Measurements from ENCODE around the gene ANKS1A.

The ANKS1A gene

DNA sequence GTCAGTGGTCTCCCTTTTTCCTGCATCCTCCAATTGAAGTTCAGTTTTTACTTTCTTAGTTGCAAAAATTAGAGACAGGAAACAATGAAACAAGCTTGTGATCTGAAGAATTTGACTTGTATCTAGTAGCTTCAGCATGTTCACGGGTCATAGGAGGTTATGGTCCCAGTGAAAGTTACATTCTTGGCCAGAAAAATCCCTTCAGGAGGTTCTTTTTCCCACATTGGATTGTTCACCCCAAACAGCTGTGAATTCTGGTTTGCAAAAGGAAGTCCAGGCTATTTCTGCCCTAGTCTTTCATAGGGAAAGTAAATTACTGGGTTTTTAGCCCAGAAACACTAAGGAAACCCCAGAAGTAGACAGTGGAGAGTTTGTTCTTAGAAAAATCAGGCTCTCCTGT is 8.1 kb downstream of the ANKS1A start:
- ChIA-PET CTCF (interaction anchor here (0.5 to 0.8 kb wide), 5 partner anchors 9 to 180 kb away, joined by 3 to 7 read pairs (median 3); partner anchors contain the start of gene TAF11), POLR2A (interaction anchor here (2.0 kb wide), 1 partner anchor 9 kb away, joined by 9 read pairs; the partner anchor contains the start of gene TAF11)
- no peak overlapping the region for H3K27ac ChIP-seq (ENCODE audit: extremely low read depth, low read depth, low read length)
- H3K4me1 ChIP-seq (ENCODE audit: control insufficient read depth, insufficient read depth, low read length) = no peaks in the 10 kb centered on the region
- peaks cover 0 to 7% of the 10 kb centered on the region in 2 experiments; a peak in 1 of 3 replicates for H3K36me3 ChIP-seq (ENCODE audit: control insufficient read depth in 2 of 2, insufficient read depth in 1 of 2, low read length in 2 of 2)
- no peak overlapping the region for H3K4me3 ChIP-seq (ENCODE audit: low read depth, low read length)
- no peaks in the 10 kb centered on the region for H3K9me3 ChIP-seq (ENCODE audit: control insufficient read depth, insufficient read depth, low read depth, low read length)
- TF ChIP-seq ZNF148 (tag by site-specific recombination; IDR thresholded peaks at IDR 0.05; ENCODE audit: borderline replicate concordance) (no peak), ZNF677 (tag by site-specific recombination; IDR thresholded peaks at IDR 0.05) (no peak), ZNF777 (tag by site-specific recombination; IDR thresholded peaks at IDR 0.05; ENCODE audit: borderline replicate concordance) (no peak), ZNF596 (tag by site-specific recombination; IDR thresholded peaks at IDR 0.05) (no peak), ZBTB17 (tag by site-specific recombination; IDR thresholded peaks at IDR 0.05) (no peak), ZNF248 (tag by site-specific recombination; IDR thresholded peaks at IDR 0.05) (no peak), ZNF10 (tag by site-specific recombination; IDR thresholded peaks at IDR 0.05) (no peak), ZNF624 (tag by site-specific recombination; IDR thresholded peaks at IDR 0.05) (no peak), YY1 (tag by site-specific recombination; IDR thresholded peaks at IDR 0.05) (no peak), WT1 (tag by site-specific recombination; IDR thresholded peaks at IDR 0.05) (no peak), ZNF426 (tag by site-specific recombination; IDR thresholded peaks at IDR 0.05) (no peak), ZNF362 (tag by site-specific recombination; IDR thresholded peaks at IDR 0.05) (no peak), GLIS1 (tag by site-specific recombination; IDR thresholded peaks at IDR 0.05) (no peak), ELK4 (IDR thresholded peaks at IDR 0.05; ENCODE audit: borderline replicate concordance, low read depth, low read length) (no peak), ZSCAN23 (tag by site-specific recombination; IDR thresholded peaks at IDR 0.05) (no peak), KLF7 (tag by site-specific recombination; IDR thresholded peaks at IDR 0.05; ENCODE audit: borderline replicate concordance) (no peak), ZBTB49 (tag by site-specific recombination; IDR thresholded peaks at IDR 0.05; ENCODE audit: low read depth) (no peak)
- TF ChIP-seq, protein P1, sequence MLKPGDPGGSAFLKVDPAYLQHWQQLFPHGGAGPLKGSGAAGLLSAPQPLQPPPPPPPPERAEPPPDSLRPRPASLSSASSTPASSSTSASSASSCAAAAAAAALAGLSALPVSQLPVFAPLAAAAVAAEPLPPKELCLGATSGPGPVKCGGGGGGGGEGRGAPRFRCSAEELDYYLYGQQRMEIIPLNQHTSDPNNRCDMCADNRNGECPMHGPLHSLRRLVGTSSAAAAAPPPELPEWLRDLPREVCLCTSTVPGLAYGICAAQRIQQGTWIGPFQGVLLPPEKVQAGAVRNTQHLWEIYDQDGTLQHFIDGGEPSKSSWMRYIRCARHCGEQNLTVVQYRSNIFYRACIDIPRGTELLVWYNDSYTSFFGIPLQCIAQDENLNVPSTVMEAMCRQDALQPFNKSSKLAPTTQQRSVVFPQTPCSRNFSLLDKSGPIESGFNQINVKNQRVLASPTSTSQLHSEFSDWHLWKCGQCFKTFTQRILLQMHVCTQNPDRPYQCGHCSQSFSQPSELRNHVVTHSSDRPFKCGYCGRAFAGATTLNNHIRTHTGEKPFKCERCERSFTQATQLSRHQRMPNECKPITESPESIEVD (tag by site-specific recombination; IDR thresholded peaks at IDR 0.05) = no peak

Data from HEK293 (cell line).